Measurements from ENCODE around the gene MMP25.

DNA sequence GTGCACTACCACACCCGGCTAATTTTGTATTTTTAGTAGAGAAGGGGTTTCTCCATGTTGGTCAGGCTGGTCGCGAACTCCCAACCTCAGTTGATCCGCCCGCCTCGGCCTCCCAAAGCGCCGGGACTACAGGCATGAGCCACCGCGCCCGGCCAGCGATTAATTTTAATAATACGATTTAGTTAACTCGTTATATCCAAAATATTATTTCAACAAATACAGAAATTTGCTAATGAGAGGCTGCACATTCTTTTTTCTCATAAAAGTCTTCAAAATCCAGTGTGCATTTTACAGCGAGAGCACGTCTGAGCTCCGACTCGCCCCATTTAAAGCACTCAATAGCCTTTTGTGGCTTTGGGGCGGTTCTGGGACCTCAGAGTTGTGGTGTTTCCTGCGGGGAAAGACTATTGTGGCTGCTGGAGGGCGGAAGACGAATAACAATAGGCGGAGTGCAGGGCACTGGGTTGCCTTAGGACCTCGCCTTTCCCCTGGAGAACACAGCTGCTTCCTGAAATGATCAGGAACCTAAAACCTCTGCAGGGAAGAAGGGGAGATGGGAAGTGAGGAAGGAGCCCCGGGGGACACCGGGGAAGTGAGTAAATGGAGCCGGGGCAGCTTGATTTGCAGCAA, 55.6 kb downstream of the MMP25 start:
- TF ChIP-seq CTCF (IDR thresholded peaks at IDR 0.05; ENCODE audit: poor library complexity) (no peak), EZH2 (IDR thresholded peaks at IDR 0.05; ENCODE audit: borderline replicate concordance) (no peak)

Data from hepatocyte (in vitro differentiated cells).